Testis (tissue), 3 donors: ENCODE results near the gene KLHL33. TPM values are rescaled to one million over a fixed set of nuclear protein-coding genes. Genes with fewer than 3 reads are reported as not detected.

Experiments used
- DNase-seq: peaks from one replicate; pipeline ENCODE4 v3.0.0-alpha.2; 2019
- H3K27ac ChIP-seq, 2 donors: fragments of 200-600 bp; sonication (generic); one replicate each; pipeline ENCODE4 v1.5.1; 2019
- H3K27me3 ChIP-seq: fragments of 200-600 bp; sonication (generic); one replicate; pipeline ENCODE4 v1.5.1; 2019
- H3K36me3 ChIP-seq: fragments of 200-600 bp; sonication (generic); one replicate; pipeline ENCODE4 v1.5.1; 2017; ENCODE audit warnings: low read depth; ENCODE audit errors: missing control alignments
- H3K4me1 ChIP-seq: fragments of 200-600 bp; sonication (generic); one replicate; pipeline ENCODE4 v1.5.1; 2019
- H3K4me3 ChIP-seq, 2 donors: fragments of 200-600 bp; sonication (generic); one replicate each; pipeline ENCODE4 v1.5.1; 2017 to 2019
- H3K9me3 ChIP-seq: fragments of 200-600 bp; sonication (generic); one replicate; pipeline ENCODE4 v1.5.1; 2017
- POLR2A ChIP-seq: fragments of 450-650 bp; IDR thresholded peaks from one replicate; pipeline ENCODE4 v1.6.1; 2017; ENCODE audit warnings: antibody characterized with exemption, mild to moderate bottlenecking, moderate library complexity
- WGBS, 2 donors: methylation state at CpG; one replicate each; pipeline ENCODE4 v1.1.5; 2018; 5-methylcytosine and 5-hydroxymethylcytosine counted together
- intact Hi-C: fragments of 100-400 bp; cut with DNase I; formaldehyde crosslinking; loops from one replicate; pipeline ENCODE4 v1.15.1; 2023; ENCODE audit warnings: low total_unique reads
- polyA plus RNA-seq: library from polyadenylated mRNA; stranded (reverse); fragments of 350-450 nt; fragmentation: Illumina TruSeq; extraction: RNeasy Lipid Tissue Mini Kit (QIAGEN cat#74804); gene quantifications from one replicate; pipeline ENCODE4 v1.2.3, GENCODE V29; 2014; ENCODE audit warnings: low read depth, low replicate concordance; ENCODE audit not compliant: insufficient read depth
- total RNA-seq, 2 donors: library from RNA; depleted of rRNA; stranded (reverse); fragments of >200 nt; gene quantifications; one replicate each; pipeline ENCODE4 v1.2.3, GENCODE V29; 2016
- TF ChIP-seq, protein P1 (sequence below), 3 experiments: fragments of 450-650 bp in 2 of 3; fragments of 200-600 bp in 1 of 3; sonication (generic) in 1 of 3; IDR thresholded peaks; one replicate each; pipeline ENCODE4 v1.5.1; 2016 to 2019; ENCODE audit warnings: antibody characterized with exemption in 3 of 3, mild to moderate bottlenecking in 2 of 3, moderate library complexity in 1 of 3

KLHL33 gene
- total and polyA plus RNA-seq, 3 donors from 2014 or later = 0.67 to 1.6 (median 1.2) TPM

DNA sequence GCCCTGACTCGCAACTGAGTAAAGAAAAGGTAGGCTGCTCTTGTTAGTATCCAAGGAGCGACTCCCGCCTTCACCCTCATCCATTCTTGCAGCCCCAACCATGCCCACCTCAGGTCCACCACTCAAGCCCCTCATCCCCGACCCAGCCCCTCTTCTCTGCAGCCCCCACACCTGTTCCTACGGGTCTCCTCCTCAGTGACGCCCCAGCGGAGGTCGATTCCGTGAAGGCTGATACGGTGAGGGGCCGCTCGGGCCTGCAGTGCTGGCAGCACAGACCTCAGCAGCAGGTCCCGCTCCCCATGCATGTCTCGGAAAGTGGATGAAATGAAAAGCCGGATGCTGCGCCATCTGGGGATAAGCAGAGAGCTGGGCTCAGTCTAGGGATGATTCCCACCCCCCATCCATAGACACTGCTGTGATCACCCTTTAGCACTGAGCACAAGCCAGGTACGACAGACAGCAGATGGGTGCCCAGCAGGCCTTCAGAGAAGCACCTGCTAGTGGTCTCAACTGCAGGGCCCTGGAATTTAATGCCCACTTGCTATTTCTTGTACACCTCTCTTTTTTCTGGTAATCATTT lies 49.6 kb downstream of the KLHL33 start:
- WGBS, 2 donors = 71 to 90% methylated on average over 13 to 17 of the region's 17 CpGs
- H3K4me3 ChIP-seq = no peak overlapping the region
- H3K9me3 ChIP-seq = no peaks in the 10 kb centered on the region
- no peaks in the 10 kb centered on the region for H3K27me3 ChIP-seq
- H3K27ac ChIP-seq = no peak overlapping the region
- no peak for TF ChIP-seq POLR2A
- TF ChIP-seq, protein P1, sequence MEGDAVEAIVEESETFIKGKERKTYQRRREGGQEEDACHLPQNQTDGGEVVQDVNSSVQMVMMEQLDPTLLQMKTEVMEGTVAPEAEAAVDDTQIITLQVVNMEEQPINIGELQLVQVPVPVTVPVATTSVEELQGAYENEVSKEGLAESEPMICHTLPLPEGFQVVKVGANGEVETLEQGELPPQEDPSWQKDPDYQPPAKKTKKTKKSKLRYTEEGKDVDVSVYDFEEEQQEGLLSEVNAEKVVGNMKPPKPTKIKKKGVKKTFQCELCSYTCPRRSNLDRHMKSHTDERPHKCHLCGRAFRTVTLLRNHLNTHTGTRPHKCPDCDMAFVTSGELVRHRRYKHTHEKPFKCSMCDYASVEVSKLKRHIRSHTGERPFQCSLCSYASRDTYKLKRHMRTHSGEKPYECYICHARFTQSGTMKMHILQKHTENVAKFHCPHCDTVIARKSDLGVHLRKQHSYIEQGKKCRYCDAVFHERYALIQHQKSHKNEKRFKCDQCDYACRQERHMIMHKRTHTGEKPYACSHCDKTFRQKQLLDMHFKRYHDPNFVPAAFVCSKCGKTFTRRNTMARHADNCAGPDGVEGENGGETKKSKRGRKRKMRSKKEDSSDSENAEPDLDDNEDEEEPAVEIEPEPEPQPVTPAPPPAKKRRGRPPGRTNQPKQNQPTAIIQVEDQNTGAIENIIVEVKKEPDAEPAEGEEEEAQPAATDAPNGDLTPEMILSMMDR (IDR thresholded peaks at IDR 0.05) = no peak
- DNase-seq = no peak
- intact Hi-C loops = no loop called here
- H3K4me1 ChIP-seq = no peaks in the 10 kb centered on the region
- H3K36me3 ChIP-seq = no peaks in the 10 kb centered on the region

DNA sequence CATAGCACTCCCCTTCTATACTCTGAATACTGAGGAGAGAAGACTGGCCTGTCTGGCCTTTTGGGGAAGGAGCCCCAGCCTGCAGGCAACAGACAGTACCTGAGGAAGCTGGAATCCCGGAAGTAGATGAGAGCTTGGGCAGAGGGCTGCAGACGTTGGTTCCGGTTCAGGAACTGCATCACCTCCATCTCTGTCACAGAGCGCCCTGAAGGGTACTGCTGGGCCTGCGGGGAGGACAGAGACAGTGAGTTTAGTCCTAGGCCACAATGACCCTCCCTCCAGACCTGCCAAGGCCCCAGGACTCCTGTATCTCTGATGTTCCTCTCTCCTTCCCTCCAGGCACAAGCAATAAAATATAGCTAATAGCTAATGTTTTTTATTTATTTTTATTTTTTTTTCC lies 51.1 kb downstream of the KLHL33 start:
- DNase-seq = no peak
- no peaks in the 10 kb centered on the region for H3K27me3 ChIP-seq
- no peaks in the 10 kb centered on the region for H3K4me1 ChIP-seq
- intact Hi-C loops = no loop called here
- no peak overlapping the region for H3K4me3 ChIP-seq
- WGBS, 2 donors = 86 to 92% methylated on average over 5 of the region's 5 CpGs
- no peak overlapping the region for H3K27ac ChIP-seq
- H3K9me3 ChIP-seq = no peaks in the 10 kb centered on the region
- no peaks in the 10 kb centered on the region for H3K36me3 ChIP-seq
- TF ChIP-seq, protein P1 (IDR thresholded peaks at IDR 0.05) = no peak
- TF ChIP-seq POLR2A = no peak

GRCh38 chr14:20384321-20384720 lies 51.6 kb downstream of the KLHL33 start:
- H3K4me1 ChIP-seq = no peaks in the 10 kb centered on the region
- H3K27ac ChIP-seq = no peak overlapping the region
- WGBS, 2 donors = 84 to 91% methylated on average over 7 of the region's 7 CpGs

GRCh38 chr14:20383636-20384035 lies 52.3 kb downstream of the KLHL33 start:
- DNase-seq = no peak
- Histone ChIP-seq H3K4me1 (no peaks in the 10 kb centered on the region), H3K27ac (no peak overlapping the region), H3K9me3 (no peaks in the 10 kb centered on the region), H3K27me3 (no peaks in the 10 kb centered on the region), H3K4me3 (no peak overlapping the region), H3K36me3 (no peaks in the 10 kb centered on the region)
- TF ChIP-seq, protein P1 (IDR thresholded peaks at IDR 0.05) = no peak
- TF ChIP-seq POLR2A = no peak
- intact Hi-C loops = no loop called here
- WGBS, 2 donors = 89 to 92% methylated on average over 5 of the region's 5 CpGs

More at GRCh38 chr14:20384321-20384720, 51.6 kb downstream of the KLHL33 start:
- intact Hi-C loops = no loop called here
- DNase-seq = no peak
- TF ChIP-seq POLR2A = no peak
- TF ChIP-seq, protein P1 (IDR thresholded peaks at IDR 0.05) = no peak
- Histone ChIP-seq H3K36me3 (no peaks in the 10 kb centered on the region), H3K9me3 (no peaks in the 10 kb centered on the region), H3K4me3 (no peak overlapping the region), H3K27me3 (no peaks in the 10 kb centered on the region)

GRCh38 chr14:20383032-20383431 lies 52.9 kb downstream of the KLHL33 start:
- Histone ChIP-seq H3K36me3 (no peaks in the 10 kb centered on the region), H3K27ac (no peak overlapping the region), H3K4me1 (no peaks in the 10 kb centered on the region), H3K4me3 (no peak overlapping the region), H3K9me3 (no peaks in the 10 kb centered on the region), H3K27me3 (no peaks in the 10 kb centered on the region)
- DNase-seq = no peak
- intact Hi-C loops = no loop called here
- no peak for TF ChIP-seq POLR2A
- TF ChIP-seq, protein P1 (IDR thresholded peaks at IDR 0.05) = no peak
- 88 to 97% methylated on average over 10 of the region's 10 CpGs for WGBS, 2 donors
